DOHH2 (cell line): ENCODE measurements around the gene MARCHF6.

ENCODE experiments used
- H3F3A ChIP-seq: fragments of 200-600 bp; sonication (generic), shearing (Covaris generic); 2 replicates; pipeline ENCODE4 v1.6.0; 2016; ENCODE audit warnings: antibody characterized with exemption, mild to moderate bottlenecking; ENCODE audit not compliant: control insufficient read depth, insufficient read depth
- H3K27ac ChIP-seq: fragments of 200-600 bp; sonication (generic); 2 replicates; pipeline ENCODE4 v1.5.1; 2014; ENCODE audit warnings: low read depth, mild to moderate bottlenecking, low read length, moderate library complexity
- H3K27me3 ChIP-seq: fragments of 200-600 bp; sonication (generic); 2 replicates; pipeline ENCODE4 v1.6.1; 2014; ENCODE audit warnings: mild to moderate bottlenecking, low read length, mixed read lengths; ENCODE audit not compliant: control insufficient read depth
- H3K36me3 ChIP-seq: fragments of 200-600 bp; sonication (generic); 2 replicates; pipeline ENCODE4 v1.6.1; 2014; ENCODE audit warnings: mild to moderate bottlenecking, low read length, moderate library complexity, mixed read lengths; ENCODE audit not compliant: control insufficient read depth
- H3K4me1 ChIP-seq: fragments of 200-600 bp; sonication (generic); 2 replicates; pipeline ENCODE4 v1.6.1; 2014; ENCODE audit warnings: mild to moderate bottlenecking, low read length, mixed read lengths; ENCODE audit not compliant: control insufficient read depth
- H3K4me2 ChIP-seq: fragments of 200-600 bp; sonication (generic); 2 replicates; pipeline ENCODE4 v1.6.0; 2014; ENCODE audit warnings: mild to moderate bottlenecking, low read length, moderate library complexity
- H3K4me3 ChIP-seq: fragments of 200-600 bp; sonication (generic); 2 replicates; pipeline ENCODE4 v1.5.1; 2014; ENCODE audit warnings: mild to moderate bottlenecking, low read length, mixed read lengths
- H3K79me2 ChIP-seq: fragments of 200-600 bp; sonication (generic); 2 replicates; pipeline ENCODE4 v1.6.1; 2014; ENCODE audit warnings: mild to moderate bottlenecking, low read length, mixed read lengths; ENCODE audit not compliant: control insufficient read depth
- H3K9me2 ChIP-seq: fragments of 200-600 bp; sonication (generic); replicated peaks from 2 replicates; pipeline ENCODE4 v1.6.1; 2014; ENCODE audit warnings: mild to moderate bottlenecking, low read length, mixed read lengths; ENCODE audit not compliant: control insufficient read depth
- H3K9me3 ChIP-seq: fragments of 200-600 bp; sonication (generic); 2 replicates; pipeline ENCODE4 v1.6.1; 2014; ENCODE audit warnings: antibody characterized with exemption, low read length, mixed read lengths; ENCODE audit not compliant: control insufficient read depth, insufficient read depth
- H4K20me1 ChIP-seq: fragments of 200-600 bp; sonication (generic); 2 replicates; pipeline ENCODE4 v1.6.0; 2014; ENCODE audit warnings: low read depth, mild to moderate bottlenecking, antibody characterized with exemption, low read length, moderate library complexity; ENCODE audit not compliant: control insufficient read depth, insufficient read depth
- EZH2phosphoT487 ChIP-seq: fragments of 200-600 bp; sonication (generic); IDR thresholded peaks from 2 replicates; pipeline ENCODE4 v1.6.1; 2017; ENCODE audit warnings: borderline replicate concordance, mild to moderate bottlenecking, antibody characterized with exemption, low read length, moderate library complexity, mixed read lengths
- TF ChIP-seq, protein P1 (sequence below): fragments of 200-600 bp; sonication (generic); IDR thresholded peaks from one replicate; pipeline ENCODE4 v1.5.1; 2014; ENCODE audit warnings: antibody characterized with exemption, mild to moderate bottlenecking, low read depth, low read length; ENCODE audit not compliant: poor library complexity, severe bottlenecking

The MARCHF6 gene

DNA sequence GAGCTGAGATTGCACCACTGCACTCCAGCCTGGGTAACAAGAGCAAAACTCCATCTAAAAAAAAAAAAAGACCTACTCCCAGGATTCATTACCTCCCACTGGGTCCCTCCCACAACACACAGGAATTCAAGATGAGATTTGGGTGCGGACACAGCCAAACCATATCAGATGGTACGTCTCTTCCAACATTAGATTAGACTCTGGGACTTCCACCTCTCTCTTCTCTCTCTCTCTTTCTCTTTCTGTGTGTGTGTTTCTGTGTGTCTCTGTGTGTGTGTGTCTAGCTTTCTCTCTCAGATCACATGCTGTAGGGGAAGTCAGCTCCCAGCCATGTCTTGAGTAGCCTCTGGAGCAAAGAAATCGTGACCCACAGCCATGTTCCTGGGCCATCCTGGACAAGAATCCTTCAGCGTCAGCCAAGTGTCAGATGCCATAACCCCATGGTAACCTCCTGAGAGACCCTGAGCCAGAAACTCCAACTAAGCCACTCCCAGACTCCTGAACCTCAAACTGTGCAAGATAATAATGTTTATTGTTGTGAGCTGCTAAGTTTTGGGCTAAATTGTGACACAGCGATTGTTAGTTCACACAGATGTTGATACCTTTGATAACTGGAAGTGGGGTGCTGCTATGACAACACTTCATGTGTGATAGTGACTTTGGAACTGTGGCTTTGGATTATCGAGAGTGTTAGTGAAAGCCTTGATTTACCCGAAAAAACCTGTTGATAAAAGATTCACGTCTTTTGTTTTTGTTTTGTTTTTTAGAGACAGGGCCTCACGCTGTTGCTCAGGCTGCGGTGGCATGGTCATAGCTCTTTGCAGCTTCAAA lies 41.7 kb upstream of the MARCHF6 start:
- H3K9me3 ChIP-seq = no peaks in the 10 kb centered on the region
- no peak overlapping the region for H3K27ac ChIP-seq
- H3K27me3 ChIP-seq = peaks cover 12% of the 10 kb centered on the region
- peaks cover 5% of the 10 kb centered on the region for H3K4me1 ChIP-seq
- H3F3A ChIP-seq = no peaks in the 10 kb centered on the region
- no peaks in the 10 kb centered on the region for H3K79me2 ChIP-seq
- no peaks in the 10 kb centered on the region for H4K20me1 ChIP-seq
- no peaks in the 10 kb centered on the region for H3K36me3 ChIP-seq
- H3K9me2 ChIP-seq = no peaks in the 10 kb centered on the region
- H3K4me3 ChIP-seq = no peak overlapping the region
- H3K4me2 ChIP-seq = no peak overlapping the region
- no peak for TF ChIP-seq EZH2phosphoT487
- TF ChIP-seq, protein P1, sequence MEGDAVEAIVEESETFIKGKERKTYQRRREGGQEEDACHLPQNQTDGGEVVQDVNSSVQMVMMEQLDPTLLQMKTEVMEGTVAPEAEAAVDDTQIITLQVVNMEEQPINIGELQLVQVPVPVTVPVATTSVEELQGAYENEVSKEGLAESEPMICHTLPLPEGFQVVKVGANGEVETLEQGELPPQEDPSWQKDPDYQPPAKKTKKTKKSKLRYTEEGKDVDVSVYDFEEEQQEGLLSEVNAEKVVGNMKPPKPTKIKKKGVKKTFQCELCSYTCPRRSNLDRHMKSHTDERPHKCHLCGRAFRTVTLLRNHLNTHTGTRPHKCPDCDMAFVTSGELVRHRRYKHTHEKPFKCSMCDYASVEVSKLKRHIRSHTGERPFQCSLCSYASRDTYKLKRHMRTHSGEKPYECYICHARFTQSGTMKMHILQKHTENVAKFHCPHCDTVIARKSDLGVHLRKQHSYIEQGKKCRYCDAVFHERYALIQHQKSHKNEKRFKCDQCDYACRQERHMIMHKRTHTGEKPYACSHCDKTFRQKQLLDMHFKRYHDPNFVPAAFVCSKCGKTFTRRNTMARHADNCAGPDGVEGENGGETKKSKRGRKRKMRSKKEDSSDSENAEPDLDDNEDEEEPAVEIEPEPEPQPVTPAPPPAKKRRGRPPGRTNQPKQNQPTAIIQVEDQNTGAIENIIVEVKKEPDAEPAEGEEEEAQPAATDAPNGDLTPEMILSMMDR = no peak

DNA sequence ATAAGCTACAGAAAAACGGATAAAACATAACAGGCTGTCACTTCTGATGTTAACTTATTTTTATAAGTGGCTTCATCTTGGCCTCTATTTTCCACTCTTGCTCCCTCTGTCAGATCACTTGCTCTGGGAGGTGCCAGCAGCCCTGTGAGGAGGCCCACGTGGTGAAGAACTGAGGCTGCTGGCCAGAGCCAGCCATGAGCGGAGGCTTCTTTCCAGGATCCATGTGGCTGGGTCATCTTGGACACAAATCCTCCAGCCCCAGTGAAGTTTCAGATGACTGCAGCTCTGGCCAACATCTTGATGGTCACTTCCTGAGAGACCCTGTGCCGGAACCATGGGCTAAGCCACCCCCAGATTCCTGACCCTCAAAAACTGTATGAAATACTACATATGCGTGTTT lies 38.3 kb upstream of the MARCHF6 start:
- Histone ChIP-seq H3K4me1 (no peaks in the 10 kb centered on the region), H3K36me3 (no peaks in the 10 kb centered on the region), H3K4me3 (no peak overlapping the region), H3K79me2 (no peaks in the 10 kb centered on the region), H4K20me1 (no peaks in the 10 kb centered on the region), H3K27me3 (peaks cover 3% of the 10 kb centered on the region; the same call in 1 of the 2 replicates), H3K27ac (no peak overlapping the region), H3K4me2 (no peak overlapping the region), H3F3A (no peaks in the 10 kb centered on the region), H3K9me2 (no peaks in the 10 kb centered on the region), H3K9me3 (no peaks in the 10 kb centered on the region)
- TF ChIP-seq, protein P1 = no peak
- no peak for TF ChIP-seq EZH2phosphoT487

DNA sequence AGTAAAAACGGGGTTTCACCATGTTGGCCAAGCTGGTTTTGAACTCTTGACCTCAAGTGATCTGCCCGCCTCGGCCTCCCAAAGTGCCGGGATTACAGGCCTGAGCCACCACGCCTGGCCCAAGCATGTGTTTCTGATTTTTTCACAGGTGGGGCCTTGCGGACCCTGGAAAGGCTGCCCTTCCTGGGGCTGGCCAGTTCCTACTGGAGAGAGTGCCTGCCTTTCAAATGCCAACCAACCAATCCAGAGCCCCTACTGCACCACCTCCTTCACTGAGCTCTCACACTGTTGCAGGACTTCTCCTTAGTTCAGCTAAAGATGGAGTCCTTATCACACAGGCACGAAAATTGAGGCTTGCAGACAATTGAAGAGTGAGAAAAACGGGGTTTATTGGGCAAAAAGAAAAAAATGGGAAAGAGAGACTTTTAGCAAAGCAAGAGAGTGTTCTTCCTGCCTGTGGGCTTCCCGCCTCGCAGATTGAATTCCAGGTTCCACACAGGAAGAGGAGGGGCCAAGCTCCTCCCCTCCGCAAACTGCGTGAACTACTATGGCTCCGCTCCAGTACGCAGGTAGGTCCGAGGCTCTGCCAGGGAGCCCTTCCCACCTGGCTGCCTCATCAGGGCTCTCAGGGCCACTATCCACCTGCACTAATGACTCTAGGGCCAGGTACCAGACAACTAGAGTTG lies 37.5 kb upstream of the MARCHF6 start:
- Histone ChIP-seq H3K36me3 (no peaks in the 10 kb centered on the region), H3K4me1 (no peaks in the 10 kb centered on the region), H3K9me2 (no peaks in the 10 kb centered on the region), H3K27ac (no peak overlapping the region), H4K20me1 (no peaks in the 10 kb centered on the region), H3K9me3 (no peaks in the 10 kb centered on the region), H3K79me2 (no peaks in the 10 kb centered on the region), H3K4me2 (no peak overlapping the region), H3K27me3 (peaks cover 3% of the 10 kb centered on the region; the same call in 1 of the 2 replicates), H3F3A (no peaks in the 10 kb centered on the region), H3K4me3 (no peak overlapping the region)
- TF ChIP-seq, protein P1 = no peak
- TF ChIP-seq EZH2phosphoT487 = no peak
